HepG2 (cell line): ENCODE measurements around the gene CDK5RAP2. TPM values are rescaled to one million over a fixed set of nuclear protein-coding genes. Genes with fewer than 3 reads are reported as not detected.
A peak's percentile ranks its signal among the peaks of the same experiment; 100 is the strongest.

Experiments
- AKNA ChIP-seq: sonication (generic); formaldehyde crosslinking; IDR thresholded peaks from 2 replicates; pipeline ENCODE4 v1.4.0; 2020; ENCODE audit warnings: missing genetic modification reagents, borderline replicate concordance
- ARNTL ChIP-seq: sonication (generic); formaldehyde crosslinking; IDR thresholded peaks from 2 replicates; pipeline ENCODE4 v1.4.0; 2020; ENCODE audit warnings: mild to moderate bottlenecking, missing genetic modification reagents
- DMAP1 ChIP-seq: IDR thresholded peaks from 2 replicates; pipeline ENCODE4 v1.6.1; 2016
- KLF11 ChIP-seq: IDR thresholded peaks from 2 replicates; pipeline ENCODE4 v1.6.1; 2016; ENCODE audit warnings: missing compliant biosample characterization
- MED1 ChIP-seq: sonication (generic); formaldehyde crosslinking; IDR thresholded peaks from 2 replicates; pipeline ENCODE4 v1.4.0; 2020; ENCODE audit warnings: missing genetic modification reagents
- MNT ChIP-seq: fragments of 450-650 bp; IDR thresholded peaks from 2 replicates; pipeline ENCODE4 v1.6.1; 2016
- MYC ChIP-seq: sonication (generic); formaldehyde crosslinking; IDR thresholded peaks from 2 replicates; pipeline ENCODE4 v1.9.0; 2021; ENCODE audit warnings: missing genetic modification reagents, borderline replicate concordance
- PITX1 ChIP-seq: sonication (generic); formaldehyde crosslinking; IDR thresholded peaks from 2 replicates; pipeline ENCODE4 v1.5.1; 2020; ENCODE audit warnings: mild to moderate bottlenecking, missing genetic modification reagents
- PRPF4 ChIP-seq: fragments of 200-400 bp; formaldehyde crosslinking; IDR thresholded peaks from 2 replicates; pipeline ENCODE4 v1.6.1; 2016; ENCODE audit warnings: low read length, low read depth; ENCODE audit not compliant: poor library complexity, severe bottlenecking
- RBM39 ChIP-seq: fragments of 200-400 bp; formaldehyde crosslinking; IDR thresholded peaks from one replicate; pipeline ENCODE4 v1.6.1; 2018; ENCODE audit warnings: antibody characterized with exemption, mild to moderate bottlenecking, low read depth, low read length; ENCODE audit not compliant: poor library complexity, severe bottlenecking
- SRF ChIP-seq: IDR thresholded peaks from 2 replicates; pipeline ENCODE4 v1.6.1; 2011; ENCODE audit warnings: mild to moderate bottlenecking, low read depth, low read length, moderate library complexity
- TCF7L2 ChIP-seq: IDR thresholded peaks from 2 replicates; pipeline ENCODE4 v1.6.1; 2011; ENCODE audit warnings: mild to moderate bottlenecking, low read depth, low read length, moderate library complexity
- TFAP4 ChIP-seq: sonication (generic); IDR thresholded peaks from 2 replicates; pipeline ENCODE4 v1.6.1; 2016; ENCODE audit warnings: low read depth, borderline replicate concordance
- USF2 ChIP-seq, 2 experiments: sonication (generic) in 1 of 2; formaldehyde crosslinking in 1 of 2; IDR thresholded peaks; 2 replicates each; pipeline versions ENCODE4 v1.5.1 to v1.6.1; 2011 to 2020; ENCODE audit warnings: borderline replicate concordance in 1 of 2, low read depth in 1 of 2, low read length in 1 of 2, mild to moderate bottlenecking in 1 of 2, missing genetic modification reagents in 1 of 2, moderate library complexity in 1 of 2
- ZNF124 ChIP-seq: sonication (generic); formaldehyde crosslinking; IDR thresholded peaks from 2 replicates; pipeline ENCODE4 v1.4.0; 2020; ENCODE audit warnings: missing genetic modification reagents
- ZNF276 ChIP-seq: sonication (generic); formaldehyde crosslinking; IDR thresholded peaks from 2 replicates; pipeline ENCODE4 v1.4.0; 2020; ENCODE audit warnings: mild to moderate bottlenecking, low read depth, missing genetic modification reagents
- ZNF576 ChIP-seq: sonication (generic); formaldehyde crosslinking; IDR thresholded peaks from 2 replicates; pipeline ENCODE4 v1.4.0; 2020; ENCODE audit warnings: mild to moderate bottlenecking, missing genetic modification reagents
- ZNF605 ChIP-seq: sonication (generic); formaldehyde crosslinking; IDR thresholded peaks from 2 replicates; pipeline ENCODE4 v1.8.0; 2022; ENCODE audit warnings: mild to moderate bottlenecking, missing genetic modification reagents
- polyA plus RNA-seq, 8 experiments: library from polyadenylated mRNA; depleted of rRNA in 3 of 8; stranded (reverse) in 7 of 8; unstranded in 1 of 8; fragments of >200 nt; fragmentation: Illumina TruSeq in 4 of 8; extraction: Trizol in 4 of 8; gene quantifications; 2 replicates each; pipeline versions ENCODE4 v1.2.1 to v1.2.3, GENCODE V29; 2011 to 2016; ENCODE audit warnings: low read depth in 4 of 8, missing spikeins in 1 of 8, mixed read lengths in 1 of 8; ENCODE audit not compliant: insufficient read depth in 1 of 8
- total RNA-seq, 5 experiments: library from RNA; depleted of rRNA; stranded (reverse); fragments of >200 nt; fragmentation: Illumina TruSeq; extraction: Trizol; gene quantifications; 2 replicates each; pipeline ENCODE4 v1.2.3, GENCODE V29; 2016; ENCODE audit warnings: low read depth in 1 of 5

Gene CDK5RAP2
- total and polyA plus RNA-seq, 2 of the 13 experiments (the other 11 are each of a cell fraction or from before 2014, with no cell fraction given): 31.8 to 42.2 TPM

- TF ChIP-seq ZNF124 (CRISPR knock-in tag) (peak; percentile 85), MYC (CRISPR knock-in tag) (peak; percentile 83), KLF11 (no peak), USF2 (IDR thresholded peaks at IDR 0.05; ENCODE audit: low read depth, low read length) (peak; percentile 80), USF2 (CRISPR knock-in tag; IDR thresholded peaks at IDR 0.05; ENCODE audit: borderline replicate concordance) (peak; percentile 77; the same call in 1 of the 2 replicates), TCF7L2 (no peak), PRPF4 (no peak), TFAP4 (peak; percentile 56; the same call in 1 of the 2 replicates), ZNF605 (CRISPR knock-in tag) (0 out of 2 replicates have a peak, but pooled peaks have one; percentile 18), RBM39 (no peak), PITX1 (CRISPR knock-in tag) (no peak), ZNF276 (CRISPR knock-in tag) (no peak), MED1 (peak; percentile 85), SRF (no peak), DMAP1 (peak; percentile 83; the same call in 1 of the 2 replicates), ZNF576 (CRISPR knock-in tag) (no peak), ARNTL (peak; percentile 81), AKNA (CRISPR knock-in tag) (no peak), MNT (peak; percentile 39; the same call in 1 of the 2 replicates)
These were observed 41.6 kb downstream of the CDK5RAP2 start (continued) for GRCh38 chr9:120538339-120538738.
